GM23338 (cell line): ENCODE data around the gene BAAT. TPM values are rescaled to one million over a fixed set of nuclear protein-coding genes. Genes with fewer than 3 reads are reported as not detected.

ENCODE experiments used
- ATAC-seq: fragments of 200-7000 bp; cut with Tn5 transposase; 3 replicates; pipeline ENCODE4 v1.9.1; 2020
- DNase-seq: peaks from one replicate; pipeline ENCODE4 v3.0.0-alpha.2; 2015; ENCODE audit warnings: low spot score
- H2AFZ ChIP-seq: fragments of 200-600 bp; sonication (generic); 2 replicates; pipeline ENCODE4 v1.8.0; 2016; ENCODE audit warnings: antibody characterized with exemption, mild to moderate bottlenecking, moderate library complexity
- H3F3A ChIP-seq: fragments of 200-600 bp; sonication (generic); replicated peaks from 2 replicates; pipeline ENCODE4 v1.8.0; 2017; ENCODE audit warnings: antibody characterized with exemption, mixed run types, low read depth
- H3K27ac ChIP-seq: fragments of 200-600 bp; sonication (generic); 2 replicates; pipeline ENCODE4 v1.6.1; 2016; ENCODE audit warnings: low read depth
- H3K27me3 ChIP-seq: fragments of 200-600 bp; sonication (generic); 2 replicates; pipeline ENCODE4 v1.8.0; 2016; ENCODE audit warnings: mild to moderate bottlenecking, mixed run types, moderate library complexity; ENCODE audit not compliant: insufficient read depth
- H3K36me3 ChIP-seq: fragments of 200-600 bp; sonication (generic); 2 replicates; pipeline ENCODE4 v1.8.0; 2016; ENCODE audit warnings: mild to moderate bottlenecking; ENCODE audit not compliant: insufficient read depth
- H3K4me1 ChIP-seq: fragments of 200-600 bp; sonication (generic); 2 replicates; pipeline ENCODE4 v1.8.0; 2016; ENCODE audit warnings: mild to moderate bottlenecking, moderate library complexity; ENCODE audit not compliant: insufficient read depth
- H3K4me2 ChIP-seq: fragments of 200-600 bp; sonication (generic); 2 replicates; pipeline ENCODE4 v1.7.1; 2017; ENCODE audit warnings: mixed run types
- H3K4me3 ChIP-seq: fragments of 200-600 bp; sonication (generic); 2 replicates; pipeline ENCODE4 v1.6.1; 2016; ENCODE audit warnings: mixed run types
- H3K79me2 ChIP-seq: fragments of 200-600 bp; sonication (generic); replicated peaks from 2 replicates; pipeline ENCODE4 v1.8.0; 2017; ENCODE audit warnings: mild to moderate bottlenecking; ENCODE audit not compliant: insufficient read depth
- H3K9me2 ChIP-seq: fragments of 200-600 bp; sonication (generic); 2 replicates; pipeline ENCODE4 v1.8.0; 2017; ENCODE audit not compliant: insufficient read depth
- H4K20me1 ChIP-seq: fragments of 200-600 bp; sonication (generic); replicated peaks from 2 replicates; pipeline ENCODE4 v1.8.0; 2017; ENCODE audit warnings: mild to moderate bottlenecking; ENCODE audit not compliant: insufficient read depth
- H3K27ac Mint-ChIP-seq: 2 replicates; pipeline ENCODE4 v1.8.0; 2020; ENCODE audit warnings: inconsistent platforms, mild to moderate bottlenecking, moderate library complexity, mixed read lengths
- H3K27me3 Mint-ChIP-seq: 3 replicates; pipeline ENCODE4 v1.8.0; 2022; ENCODE audit warnings: low read depth, mild to moderate bottlenecking, moderate library complexity, mixed read lengths, inconsistent platforms; ENCODE audit not compliant: insufficient read depth, poor library complexity
- H3K36me3 Mint-ChIP-seq: 3 replicates; pipeline ENCODE4 v1.8.0; 2021; ENCODE audit warnings: low read depth, mild to moderate bottlenecking, inconsistent platforms, moderate library complexity, mixed read lengths
- H3K4me1 Mint-ChIP-seq: 3 replicates; pipeline ENCODE4 v1.8.0; 2020; ENCODE audit warnings: mild to moderate bottlenecking, inconsistent platforms, mixed read lengths
- H3K4me3 Mint-ChIP-seq: 3 replicates; pipeline ENCODE4 v1.8.0; 2021; ENCODE audit warnings: moderate library complexity, mild to moderate bottlenecking, inconsistent platforms, mixed read lengths
- H3K9me3 Mint-ChIP-seq: 3 replicates; pipeline ENCODE4 v1.8.0; 2020; ENCODE audit warnings: moderate library complexity, mild to moderate bottlenecking, inconsistent platforms, mixed read lengths
- EZH2 ChIP-seq: fragments of 200-600 bp; sonication (generic); IDR thresholded peaks from one replicate; pipeline ENCODE4 v1.8.0; 2017; ENCODE audit warnings: antibody characterized with exemption, mild to moderate bottlenecking, low read depth; ENCODE audit not compliant: unreplicated experiment
- JUNB ChIP-seq: IDR thresholded peaks from one replicate; pipeline ENCODE4 v1.6.1; 2016; ENCODE audit warnings: antibody characterized with exemption; ENCODE audit not compliant: unreplicated experiment
- NANOG ChIP-seq: IDR thresholded peaks from 2 replicates; pipeline ENCODE4 v1.6.1; 2016; ENCODE audit warnings: antibody characterized with exemption, borderline replicate concordance
- POLR2AphosphoS5 ChIP-seq: IDR thresholded peaks from 2 replicates; pipeline ENCODE4 v1.6.1; 2016; ENCODE audit warnings: antibody characterized with exemption, low read depth
- STAT1 ChIP-seq: IDR thresholded peaks from one replicate; pipeline ENCODE4 v1.6.1; 2016; ENCODE audit warnings: antibody characterized with exemption; ENCODE audit not compliant: unreplicated experiment
- ZNF331 ChIP-seq: fragments of 250-450 bp; sonication (Bioruptor Pico); IDR thresholded peaks from 2 replicates; pipeline ENCODE4 v1.5.0; 2020; ENCODE audit warnings: low read depth, mild to moderate bottlenecking, moderate library complexity
- polyA plus RNA-seq: library from polyadenylated mRNA; unstranded; fragments of >200 nt; fragmentation: Nextera tagmentation; extraction: Ambion mirVana; gene quantifications from 2 replicates; pipeline ENCODE4 v1.2.1, GENCODE V29; 2016
- total RNA-seq: library from RNA; depleted of rRNA; stranded (reverse); fragments of >200 nt; shearing (Covaris generic); gene quantifications from 2 replicates; pipeline ENCODE4 v1.2.3, GENCODE V29; 2014
- TF ChIP-seq, protein P1 (sequence below): IDR thresholded peaks from one replicate; pipeline ENCODE4 v1.6.1; 2018; ENCODE audit warnings: antibody characterized with exemption; ENCODE audit not compliant: unreplicated experiment
- TF ChIP-seq, protein P2 (sequence below), 2 experiments: fragments of 200-600 bp in 1 of 2; sonication (generic) in 1 of 2; conservative IDR thresholded peaks; 2 replicates each; pipeline versions ENCODE4 v1.5.1 to v1.6.1; 2016 to 2017; ENCODE audit warnings: antibody characterized with exemption in 2 of 2, low read depth in 2 of 2, mild to moderate bottlenecking in 2 of 2, moderate library complexity in 1 of 2

Gene BAAT
- total and polyA plus RNA-seq, 2 experiments from 2014 or later: 0.08 to 0.14 TPM

DNA sequence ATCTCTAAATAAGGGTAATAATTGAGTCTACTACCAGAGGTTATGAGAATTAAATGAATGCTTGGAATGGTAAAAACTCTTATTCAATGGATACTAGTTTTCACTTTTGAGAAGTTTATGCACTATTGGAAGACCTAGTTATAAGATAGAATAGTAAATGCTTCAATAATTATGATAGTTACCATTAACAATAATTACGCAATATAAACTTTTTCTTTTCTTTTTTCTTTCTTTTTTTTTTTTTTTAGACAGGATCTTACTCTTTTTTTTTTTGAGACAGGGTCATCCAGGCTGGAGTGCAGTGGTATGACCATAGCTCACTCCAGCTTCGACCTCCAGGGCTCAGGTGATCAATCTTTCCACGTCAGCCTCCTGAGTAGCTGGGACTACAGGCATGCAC, 44.1 kb upstream of the BAAT start:
- ATAC-seq: no peak
- Mint-ChIP-seq H3K4me3 (no peak overlapping the region), H3K4me1 (no peaks in the 10 kb centered on the region)

DNA sequence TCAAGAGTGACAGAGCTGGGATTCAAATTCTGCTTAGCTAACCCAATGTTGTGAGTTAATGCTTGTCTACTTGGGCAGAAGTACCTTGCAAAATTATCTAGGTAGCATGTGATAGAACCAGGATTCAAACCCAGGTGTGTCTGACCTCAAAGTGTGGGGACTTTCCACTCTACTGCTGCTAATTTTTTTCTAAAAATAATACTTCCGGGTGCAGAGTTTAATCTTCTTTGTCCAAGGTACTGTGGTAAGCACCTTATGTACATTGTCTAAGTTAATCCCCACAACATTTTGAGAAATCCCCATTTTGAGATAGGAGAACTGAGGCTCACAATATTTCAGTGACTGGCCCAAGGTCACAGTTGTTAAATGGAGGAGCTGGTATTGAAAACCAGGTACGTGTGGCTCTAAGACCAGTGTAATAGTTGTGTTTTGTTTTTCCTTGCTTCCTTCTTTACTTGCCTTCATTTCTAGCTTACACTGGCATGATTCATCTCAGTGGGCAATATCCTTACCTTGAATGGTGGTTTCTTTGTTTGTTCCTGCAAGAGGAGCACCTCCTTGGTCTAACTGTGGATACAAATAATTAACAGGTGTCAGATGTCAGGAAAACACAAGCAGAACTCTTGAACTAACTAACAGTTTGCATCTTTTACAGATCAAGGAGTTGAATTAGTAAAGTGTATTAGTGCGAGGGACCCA, 43.3 kb upstream of the BAAT start:
- Mint-ChIP-seq H3K27ac (no peak overlapping the region), H3K36me3 (no peaks in the 10 kb centered on the region), H3K4me1 (no peaks in the 10 kb centered on the region; the same call in 2 of the 3 replicates), H3K4me3 (no peak overlapping the region), H3K9me3 (no peaks in the 10 kb centered on the region), H3K27me3 (peaks cover 3% of the 10 kb centered on the region)
- H3K79me2 ChIP-seq: no peaks in the 10 kb centered on the region
- H3F3A ChIP-seq: no peaks in the 10 kb centered on the region
- TF ChIP-seq, protein P1, sequence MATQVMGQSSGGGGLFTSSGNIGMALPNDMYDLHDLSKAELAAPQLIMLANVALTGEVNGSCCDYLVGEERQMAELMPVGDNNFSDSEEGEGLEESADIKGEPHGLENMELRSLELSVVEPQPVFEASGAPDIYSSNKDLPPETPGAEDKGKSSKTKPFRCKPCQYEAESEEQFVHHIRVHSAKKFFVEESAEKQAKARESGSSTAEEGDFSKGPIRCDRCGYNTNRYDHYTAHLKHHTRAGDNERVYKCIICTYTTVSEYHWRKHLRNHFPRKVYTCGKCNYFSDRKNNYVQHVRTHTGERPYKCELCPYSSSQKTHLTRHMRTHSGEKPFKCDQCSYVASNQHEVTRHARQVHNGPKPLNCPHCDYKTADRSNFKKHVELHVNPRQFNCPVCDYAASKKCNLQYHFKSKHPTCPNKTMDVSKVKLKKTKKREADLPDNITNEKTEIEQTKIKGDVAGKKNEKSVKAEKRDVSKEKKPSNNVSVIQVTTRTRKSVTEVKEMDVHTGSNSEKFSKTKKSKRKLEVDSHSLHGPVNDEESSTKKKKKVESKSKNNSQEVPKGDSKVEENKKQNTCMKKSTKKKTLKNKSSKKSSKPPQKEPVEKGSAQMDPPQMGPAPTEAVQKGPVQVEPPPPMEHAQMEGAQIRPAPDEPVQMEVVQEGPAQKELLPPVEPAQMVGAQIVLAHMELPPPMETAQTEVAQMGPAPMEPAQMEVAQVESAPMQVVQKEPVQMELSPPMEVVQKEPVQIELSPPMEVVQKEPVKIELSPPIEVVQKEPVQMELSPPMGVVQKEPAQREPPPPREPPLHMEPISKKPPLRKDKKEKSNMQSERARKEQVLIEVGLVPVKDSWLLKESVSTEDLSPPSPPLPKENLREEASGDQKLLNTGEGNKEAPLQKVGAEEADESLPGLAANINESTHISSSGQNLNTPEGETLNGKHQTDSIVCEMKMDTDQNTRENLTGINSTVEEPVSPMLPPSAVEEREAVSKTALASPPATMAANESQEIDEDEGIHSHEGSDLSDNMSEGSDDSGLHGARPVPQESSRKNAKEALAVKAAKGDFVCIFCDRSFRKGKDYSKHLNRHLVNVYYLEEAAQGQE: no peak
- no peak for TF ChIP-seq ZNF331 (CRISPR knock-in tag)
- no peak overlapping the region for H3K4me2 ChIP-seq
- H4K20me1 ChIP-seq: no peaks in the 10 kb centered on the region
- no peak overlapping the region for H3K27ac ChIP-seq
- no peaks in the 10 kb centered on the region for H3K4me1 ChIP-seq
- H3K9me2 ChIP-seq: peaks cover 12% of the 10 kb centered on the region
- no peak overlapping the region for H2AFZ ChIP-seq
- no peak overlapping the region for H3K4me3 ChIP-seq
- no peaks in the 10 kb centered on the region for H3K27me3 ChIP-seq
- H3K36me3 ChIP-seq: no peaks in the 10 kb centered on the region
- DNase-seq: no peak
- no peak for ATAC-seq

More for the DNA sequence above, 44.1 kb upstream of the BAAT start:
- H2AFZ ChIP-seq: no peak overlapping the region
- no peak for DNase-seq
- H3K4me2 ChIP-seq: no peak overlapping the region
- H4K20me1 ChIP-seq: no peaks in the 10 kb centered on the region
- no peaks in the 10 kb centered on the region for H3F3A ChIP-seq
- no peaks in the 10 kb centered on the region for H3K36me3 ChIP-seq
- no peaks in the 10 kb centered on the region for H3K27me3 ChIP-seq
- Mint-ChIP-seq H3K36me3 (no peaks in the 10 kb centered on the region), H3K9me3 (no peaks in the 10 kb centered on the region), H3K27ac (no peak overlapping the region), H3K27me3 (peaks cover 3% of the 10 kb centered on the region)
- no peak overlapping the region for H3K4me3 ChIP-seq
- peaks cover 12% of the 10 kb centered on the region for H3K9me2 ChIP-seq
- H3K4me1 ChIP-seq: no peaks in the 10 kb centered on the region
- no peaks in the 10 kb centered on the region for H3K79me2 ChIP-seq
- TF ChIP-seq POLR2AphosphoS5 (no peak), ZNF331 (CRISPR knock-in tag) (no peak)
- H3K27ac ChIP-seq: no peak overlapping the region

DNA sequence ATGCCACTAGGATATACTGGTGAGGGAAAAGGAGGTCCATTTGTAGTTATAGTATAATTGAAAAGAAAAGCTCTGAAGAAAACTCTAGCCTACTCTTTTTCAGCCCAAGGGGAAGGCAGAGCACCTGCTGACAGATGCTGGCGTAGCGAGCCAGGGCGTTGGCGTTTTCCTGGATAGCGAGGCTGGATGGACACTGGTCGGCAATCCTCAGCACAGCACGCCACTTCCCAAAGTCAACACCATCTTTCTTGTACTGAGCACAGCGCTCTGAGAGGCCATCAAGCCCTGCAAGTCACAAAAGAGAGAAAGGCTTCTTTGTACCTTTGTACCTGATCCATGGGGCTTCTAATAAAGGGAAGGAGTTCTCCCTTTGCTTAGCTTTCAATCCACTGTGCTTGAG, 42.6 kb upstream of the BAAT start:
- DNase-seq (no peak), ATAC-seq (no peak)
- Histone ChIP-seq H2AFZ (no peak overlapping the region), H3K9me2 (peaks cover 12% of the 10 kb centered on the region), H3K79me2 (no peaks in the 10 kb centered on the region), H4K20me1 (no peaks in the 10 kb centered on the region), H3K27ac (no peak overlapping the region), H3K4me1 (no peaks in the 10 kb centered on the region), H3K4me2 (no peak overlapping the region), H3K4me3 (no peak overlapping the region), H3K36me3 (no peaks in the 10 kb centered on the region), H3F3A (no peaks in the 10 kb centered on the region), H3K27me3 (no peaks in the 10 kb centered on the region)
- H3K4me3 Mint-ChIP-seq: no peak overlapping the region
- H3K9me3 Mint-ChIP-seq: no peaks in the 10 kb centered on the region
- peaks cover 3% of the 10 kb centered on the region for H3K27me3 Mint-ChIP-seq
- H3K4me1 Mint-ChIP-seq: peaks cover 2% of the 10 kb centered on the region; the same call in 2 of the 3 replicates
- H3K27ac Mint-ChIP-seq: no peak overlapping the region
- no peaks in the 10 kb centered on the region for H3K36me3 Mint-ChIP-seq
- no peak for TF ChIP-seq NANOG
- no peak for TF ChIP-seq STAT1
- no peak for TF ChIP-seq JUNB
- TF ChIP-seq, protein P2, sequence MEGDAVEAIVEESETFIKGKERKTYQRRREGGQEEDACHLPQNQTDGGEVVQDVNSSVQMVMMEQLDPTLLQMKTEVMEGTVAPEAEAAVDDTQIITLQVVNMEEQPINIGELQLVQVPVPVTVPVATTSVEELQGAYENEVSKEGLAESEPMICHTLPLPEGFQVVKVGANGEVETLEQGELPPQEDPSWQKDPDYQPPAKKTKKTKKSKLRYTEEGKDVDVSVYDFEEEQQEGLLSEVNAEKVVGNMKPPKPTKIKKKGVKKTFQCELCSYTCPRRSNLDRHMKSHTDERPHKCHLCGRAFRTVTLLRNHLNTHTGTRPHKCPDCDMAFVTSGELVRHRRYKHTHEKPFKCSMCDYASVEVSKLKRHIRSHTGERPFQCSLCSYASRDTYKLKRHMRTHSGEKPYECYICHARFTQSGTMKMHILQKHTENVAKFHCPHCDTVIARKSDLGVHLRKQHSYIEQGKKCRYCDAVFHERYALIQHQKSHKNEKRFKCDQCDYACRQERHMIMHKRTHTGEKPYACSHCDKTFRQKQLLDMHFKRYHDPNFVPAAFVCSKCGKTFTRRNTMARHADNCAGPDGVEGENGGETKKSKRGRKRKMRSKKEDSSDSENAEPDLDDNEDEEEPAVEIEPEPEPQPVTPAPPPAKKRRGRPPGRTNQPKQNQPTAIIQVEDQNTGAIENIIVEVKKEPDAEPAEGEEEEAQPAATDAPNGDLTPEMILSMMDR (conservative IDR thresholded peaks at IDR 0.05; ENCODE audit: low read depth in 2 of 2): no peak
- TF ChIP-seq ZNF331 (CRISPR knock-in tag): no peak
- TF ChIP-seq, protein P1: no peak
- no peak for TF ChIP-seq EZH2
